ENCODE measurements around the gene NBPF11.
"Not testable (repeated sequence)": the region's sequence is repeated elsewhere in the genome, so short reads cannot be mapped to it uniquely, and the experiment has no call there.

GRCh38 chr1:148178682-148179081 lies 26.6 kb upstream of the NBPF11 start:
- TF ChIP-seq CTCF (IDR thresholded peaks at IDR 0.05 in 8 of 11, conservative IDR thresholded peaks at IDR 0.05 in 3 of 11); POLR2A (IDR thresholded peaks at IDR 0.05); POLR2AphosphoS5 (IDR thresholded peaks at IDR 0.05): not testable (repeated sequence)
